Esophagus mucosa (tissue), 1 donor: ENCODE data around the gene PLOD1. TPM values are rescaled to one million over a fixed set of nuclear protein-coding genes. Genes with fewer than 3 reads are reported as not detected.
"Not testable (repeated sequence)": the region's sequence is repeated elsewhere in the genome, so short reads cannot be mapped to it uniquely, and the experiment has no call there.

Experiments
- ATAC-seq: fragments of 200-7000 bp; cut with Tn5 transposase; one replicate; pipeline ENCODE4 v1.9.1; 2020
- total RNA-seq: library from RNA; stranded (reverse); gene quantifications from one replicate; pipeline ENCODE4 v1.2.4, GENCODE V29; 2023
- donor health status: DM: yes; HTN: yes; CAD: no.

The PLOD1 gene
- total RNA-seq, 1 donor from 2014 or later = 26.5 TPM

DNA sequence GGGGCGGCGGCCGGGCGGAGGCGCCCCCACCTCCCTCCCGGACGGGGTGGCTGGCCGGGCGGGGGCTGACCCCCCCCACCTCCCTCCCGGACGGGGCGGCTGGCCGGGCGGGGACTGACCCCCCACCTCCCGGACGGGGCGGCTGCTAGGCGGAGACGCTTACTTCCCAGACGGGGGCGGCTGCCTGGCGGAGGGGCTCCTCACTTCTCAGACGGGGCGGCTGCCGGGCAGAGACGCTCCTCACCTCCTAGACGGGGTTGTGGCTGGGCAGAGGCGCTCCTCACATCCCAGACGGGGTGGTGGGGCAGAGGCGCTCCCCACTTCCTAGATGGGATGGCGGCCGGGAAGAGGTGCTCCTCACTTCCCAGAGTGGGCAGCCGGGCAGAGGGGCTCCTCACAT lies 73.8 kb downstream of the PLOD1 start:
- not testable (repeated sequence) for ATAC-seq

DNA sequence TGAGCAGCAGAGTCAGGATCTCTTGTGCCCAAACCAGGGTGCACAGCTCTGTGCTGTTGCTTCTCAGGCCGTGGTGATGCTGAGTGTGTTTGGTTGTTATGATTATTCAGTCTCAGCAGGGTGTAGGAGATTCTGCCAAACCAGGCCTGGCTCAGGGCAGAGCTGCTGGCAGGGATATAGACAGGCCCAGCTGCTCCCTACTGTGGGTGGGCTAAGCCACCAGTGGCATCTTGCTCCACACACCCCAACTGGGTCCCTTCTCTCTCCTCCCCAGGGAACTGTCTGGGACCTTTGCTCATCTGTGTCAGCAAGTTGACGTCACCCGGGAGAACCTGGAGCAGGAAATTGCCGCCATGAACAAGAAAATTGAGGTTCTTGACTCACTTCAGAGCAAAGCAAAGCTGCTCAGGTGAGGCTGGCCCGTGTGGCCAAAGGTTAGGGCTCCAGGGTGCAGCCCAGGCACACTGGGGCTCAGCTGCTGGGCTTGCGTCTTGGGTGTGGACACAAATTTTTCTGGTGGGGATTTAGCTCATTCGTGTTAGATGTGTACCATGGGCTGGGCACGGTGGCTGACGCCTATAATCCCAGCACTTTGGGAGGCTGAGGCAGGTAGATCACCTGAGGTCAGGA lies 74.9 kb downstream of the PLOD1 start:
- ATAC-seq = peak; percentile 15

DNA sequence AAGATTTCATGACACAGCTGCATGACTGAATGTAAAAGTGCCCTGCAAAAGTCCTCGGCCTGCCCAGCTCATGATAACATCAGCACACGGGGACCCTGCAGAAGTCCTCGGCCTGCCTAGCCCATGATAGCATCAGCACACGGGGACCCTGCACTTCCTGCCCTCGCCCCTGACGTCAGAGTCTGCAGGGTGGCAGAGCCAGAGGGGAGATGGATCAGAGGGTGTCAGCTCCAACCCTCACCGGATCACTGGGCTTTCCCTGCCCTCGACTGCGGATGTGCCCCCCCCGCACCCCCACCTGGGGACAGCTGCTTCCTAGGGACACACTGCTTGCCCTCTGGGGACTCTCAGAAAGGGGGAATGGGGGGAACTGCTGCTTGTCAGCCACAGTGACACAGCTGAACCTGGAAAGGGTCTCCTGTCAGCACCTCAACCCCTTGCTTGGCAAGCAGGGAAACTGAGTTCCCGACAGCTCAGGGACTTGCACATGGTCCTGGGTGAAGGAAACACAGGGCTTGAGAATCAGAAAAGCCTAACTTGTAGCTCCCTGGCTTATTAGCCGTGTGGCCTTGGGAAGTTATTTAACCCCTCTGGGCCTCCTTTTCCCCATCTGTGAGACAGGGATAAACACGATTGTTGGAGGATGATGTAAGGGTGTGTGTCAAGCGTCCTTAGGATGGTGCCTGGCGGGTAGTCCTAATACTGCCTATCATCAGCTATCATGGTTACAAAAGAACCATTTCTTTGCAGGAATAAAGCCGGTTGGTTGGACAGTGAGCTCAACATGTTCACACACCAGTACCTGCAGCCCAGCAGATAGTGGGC lies 76.4 kb downstream of the PLOD1 start:
- no peak for ATAC-seq

DNA sequence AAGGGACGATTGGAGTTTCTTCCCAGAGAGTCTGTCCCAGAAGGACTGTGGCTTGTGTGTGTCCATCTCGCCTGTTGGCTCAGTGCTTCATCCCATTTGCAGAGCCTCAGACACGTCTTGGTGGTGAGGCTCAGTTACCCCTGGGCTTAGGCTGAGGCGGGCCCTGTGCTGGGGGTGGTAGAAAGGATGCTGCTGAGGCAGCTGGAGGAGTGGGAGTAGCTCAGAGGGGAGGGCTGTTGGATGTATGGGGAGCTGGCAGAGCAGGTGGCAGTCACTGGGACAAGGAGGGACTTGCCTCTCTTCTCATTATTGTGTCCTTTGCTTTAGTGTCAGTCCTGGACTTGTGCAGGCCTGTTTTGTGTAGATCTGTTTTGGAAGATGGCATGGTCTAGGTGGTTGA lies 77.5 kb downstream of the PLOD1 start:
- no peak for ATAC-seq

DNA sequence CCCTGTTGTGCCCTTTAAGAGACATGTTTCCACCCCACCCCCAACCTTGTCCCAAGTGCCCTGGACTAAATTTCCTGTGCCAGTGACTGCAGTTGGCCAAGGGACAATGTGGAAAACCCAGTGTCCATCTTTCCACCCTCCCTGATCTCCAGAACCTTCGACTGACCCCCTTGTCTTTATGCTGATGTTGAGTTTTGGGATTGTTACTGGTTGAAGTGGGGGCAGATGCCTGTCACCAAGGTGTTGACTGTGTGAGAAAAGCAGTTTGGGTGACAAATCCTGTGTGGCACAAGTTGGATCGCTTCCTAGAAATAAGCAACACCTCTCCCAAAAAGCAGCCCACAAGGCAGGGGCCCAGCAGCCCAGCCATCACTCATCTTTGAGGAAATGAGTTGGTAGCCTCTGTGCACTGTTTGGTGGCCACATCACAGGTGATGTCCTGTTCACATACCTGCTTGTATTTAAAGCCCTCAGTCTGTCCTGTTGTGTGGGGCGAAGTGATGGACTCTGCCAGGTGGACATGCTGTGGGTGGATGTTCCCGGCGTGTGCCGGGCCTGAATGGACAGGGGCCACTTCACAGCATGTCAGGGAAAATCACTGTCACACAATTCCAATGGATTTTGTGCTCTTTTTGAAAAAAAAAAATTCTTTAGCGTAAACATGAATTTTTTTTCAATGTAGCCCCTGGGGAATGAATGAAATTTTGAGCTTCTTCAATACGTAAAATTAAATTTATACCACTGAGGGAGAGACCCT lies 78.2 kb downstream of the PLOD1 start:
- no peak for ATAC-seq

DNA sequence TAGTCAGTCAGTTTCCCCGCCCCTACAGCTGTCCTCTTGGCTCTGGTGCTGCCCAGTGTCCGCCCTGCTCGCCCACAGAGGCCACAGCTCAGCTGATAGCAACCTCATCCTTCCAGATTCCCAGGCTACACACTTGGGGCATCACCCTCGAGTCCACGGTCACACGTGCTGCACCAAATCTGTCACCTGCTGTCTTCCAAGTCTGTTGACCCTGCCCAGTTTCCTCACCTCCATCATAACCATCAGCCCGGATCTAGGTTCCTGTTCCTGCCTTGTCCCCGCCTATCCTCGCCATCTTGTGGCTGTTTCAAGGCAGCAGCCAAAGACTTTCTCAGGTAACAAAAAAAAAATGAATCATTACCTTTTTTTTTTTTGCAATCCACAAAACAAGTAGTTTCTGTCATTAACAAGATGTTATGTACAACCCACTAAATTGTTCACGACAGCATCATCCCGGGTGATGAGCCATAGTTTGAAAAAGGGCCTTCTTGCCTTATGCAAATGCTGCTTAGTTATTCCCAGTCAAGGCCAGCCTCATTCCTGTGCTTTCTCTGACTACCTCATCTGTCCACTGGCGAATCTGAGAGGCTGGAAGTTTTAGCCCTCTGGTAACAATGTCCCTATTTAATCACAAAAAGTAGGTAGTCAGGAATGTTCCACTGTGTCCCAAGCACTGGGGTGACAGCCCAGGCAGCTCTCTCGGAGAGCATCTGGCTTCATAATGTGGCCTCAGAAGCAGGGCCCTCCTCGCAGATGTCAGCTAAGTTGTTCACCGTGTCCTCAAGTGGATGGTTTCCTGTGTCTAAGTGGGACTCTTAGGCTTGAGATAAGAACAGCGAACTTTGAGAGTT lies 79.8 kb downstream of the PLOD1 start:
- ATAC-seq = peak; percentile 7

DNA sequence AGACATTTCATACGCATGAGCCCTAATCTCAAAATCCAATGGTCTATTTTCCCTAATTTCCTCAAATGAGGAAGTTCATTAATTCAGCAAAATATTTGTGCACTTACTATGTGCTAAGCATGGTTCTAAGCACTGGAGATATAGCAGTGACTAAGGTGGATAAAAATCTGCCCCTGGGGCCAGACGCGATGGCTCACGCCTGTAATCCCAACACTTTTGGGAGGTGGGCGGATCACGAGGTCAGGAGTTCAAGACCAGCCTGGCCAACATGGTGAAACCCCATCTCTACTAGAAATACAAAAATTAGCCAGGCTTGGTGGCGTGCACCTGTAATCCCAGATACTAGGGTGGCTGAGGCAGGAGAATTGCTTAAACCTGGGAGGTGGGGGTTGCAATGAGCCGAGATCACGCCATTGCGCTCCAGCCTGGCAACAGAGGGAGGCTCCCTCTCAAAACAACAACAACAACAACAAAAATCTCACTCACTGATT lies 80.5 kb downstream of the PLOD1 start:
- ATAC-seq = no peak

DNA sequence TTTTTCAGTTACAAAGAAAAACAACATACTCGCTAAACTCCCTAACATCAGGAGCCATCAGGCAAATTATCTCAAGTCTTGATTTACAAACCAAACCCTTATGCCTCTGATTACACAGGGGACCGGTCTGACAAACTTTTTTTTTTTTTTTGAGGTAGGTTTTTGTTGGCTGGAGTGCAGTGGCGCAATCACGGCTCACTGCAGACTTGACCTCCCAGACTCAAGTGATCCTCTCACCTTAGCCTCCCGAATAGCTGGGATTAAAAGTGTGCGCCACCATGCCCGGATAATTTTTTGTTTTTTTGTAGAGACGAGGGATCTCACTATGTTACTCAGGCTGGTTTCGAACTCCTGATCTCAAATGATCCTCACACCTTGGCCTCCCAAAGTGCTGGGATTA lies 81.0 kb downstream of the PLOD1 start:
- ATAC-seq = no peak

DNA sequence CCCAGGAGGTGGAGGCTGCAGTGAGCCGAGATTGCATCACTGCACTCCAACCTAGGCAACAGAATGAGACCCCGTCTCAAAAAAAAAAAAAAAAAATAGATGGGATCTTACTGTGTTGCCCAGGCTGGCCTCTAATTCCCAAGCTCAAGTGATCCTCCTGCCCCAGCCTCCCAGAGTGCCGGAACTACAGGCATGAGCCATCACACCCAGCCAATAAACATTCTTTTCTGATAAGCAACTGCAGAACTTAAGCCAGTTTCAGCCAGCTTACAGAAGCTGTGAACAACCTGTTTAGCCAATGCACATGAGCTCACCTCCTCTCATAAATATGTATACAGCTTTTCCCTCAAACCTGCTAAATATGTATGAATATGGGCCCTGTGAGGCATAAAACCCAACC lies 81.7 kb downstream of the PLOD1 start:
- ATAC-seq = no peak

DNA sequence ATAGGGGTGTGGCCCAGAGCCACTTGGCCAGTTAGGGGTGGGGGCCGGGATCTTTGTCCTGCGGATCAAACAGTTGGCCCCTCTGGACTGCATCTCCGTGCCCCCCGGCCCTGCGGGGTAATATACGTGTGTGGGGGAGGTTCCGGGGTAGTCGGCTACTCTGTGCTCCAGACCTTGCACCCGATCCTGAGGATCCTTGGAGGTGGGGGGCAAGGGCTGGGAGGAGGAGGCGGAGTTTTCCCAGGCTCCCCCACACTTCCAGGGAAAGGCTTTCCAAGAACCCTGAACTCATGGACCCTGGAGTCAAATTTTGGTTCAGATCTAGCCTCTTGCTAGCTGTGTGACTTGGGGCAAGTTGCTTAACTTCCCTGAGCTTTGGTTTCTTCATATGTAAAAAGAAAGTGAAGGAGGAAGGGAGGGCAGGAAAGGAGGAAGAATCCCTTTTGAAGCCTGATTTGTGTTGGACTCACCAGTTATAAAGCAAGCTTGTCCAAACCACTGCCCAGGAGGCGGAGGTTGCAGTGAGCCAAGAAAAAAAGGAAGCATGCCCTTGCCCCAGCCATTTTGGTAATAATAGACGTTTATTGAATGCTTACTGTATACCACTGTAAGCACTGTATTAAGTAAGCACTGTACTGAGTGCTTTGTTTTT lies 85.5 kb downstream of the PLOD1 start:
- ATAC-seq = peak; percentile 7

DNA sequence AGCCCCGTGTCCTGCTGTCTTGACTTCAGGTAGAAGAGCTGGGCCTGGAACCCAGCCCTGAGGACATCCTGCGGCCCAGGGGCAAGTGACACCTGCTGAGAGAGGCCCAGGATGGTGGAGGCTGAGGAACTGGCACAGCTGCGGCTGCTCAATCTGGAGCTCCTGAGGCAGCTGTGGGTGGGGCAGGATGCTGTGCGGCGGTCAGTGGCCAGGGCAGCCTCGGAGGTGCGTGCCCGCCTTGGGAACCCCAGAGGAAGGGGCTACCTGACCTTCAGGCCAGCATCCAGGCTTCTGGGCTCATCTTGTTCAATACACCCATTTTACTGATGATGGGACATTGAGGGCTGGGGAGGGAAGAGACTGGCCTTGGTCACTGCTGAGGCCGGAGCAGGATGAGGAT lies 87.1 kb downstream of the PLOD1 start:
- ATAC-seq = no peak

DNA sequence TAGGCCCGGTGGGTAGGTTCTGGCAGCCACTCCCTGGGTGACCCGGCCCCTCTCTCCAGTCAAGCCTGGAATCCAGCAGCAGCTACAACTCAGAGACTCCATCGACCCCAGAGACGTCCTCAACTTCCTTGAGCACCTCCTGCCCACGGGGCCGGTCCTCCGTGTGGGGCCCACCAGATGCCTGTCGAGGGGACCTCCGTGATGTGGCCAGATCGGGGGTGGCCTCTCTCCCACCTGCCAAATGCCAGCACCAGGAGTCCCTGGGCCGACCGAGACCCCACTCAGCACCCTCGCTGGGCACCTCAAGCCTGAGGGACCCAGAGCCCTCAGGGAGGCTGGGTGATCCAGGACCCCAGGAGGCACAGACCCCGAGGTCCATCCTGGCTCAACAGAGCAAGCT lies 87.5 kb downstream of the PLOD1 start:
- no peak for ATAC-seq

Other genes with a start within 250 kb of the PLOD1 start
- 0.04 TPM for gene DRAXIN, start 243.0 kb upstream of the PLOD1 start, total RNA-seq
- 50.4 TPM for gene AGTRAP, start 198.6 kb upstream of the PLOD1 start, total RNA-seq
- gene C1orf167, start 172.5 kb upstream of the PLOD1 start, total RNA-seq = 0.84 TPM
- gene MTHFR, start 128.8 kb upstream of the PLOD1 start, total RNA-seq = 21.3 TPM
- gene CLCN6, start 128.5 kb upstream of the PLOD1 start, total RNA-seq = 6.9 TPM
- not detected for gene NPPA, start 86.9 kb upstream of the PLOD1 start, total RNA-seq
- not detected for gene NPPB, start 75.8 kb upstream of the PLOD1 start, total RNA-seq
- gene KIAA2013, start 8.3 kb upstream of the PLOD1 start, total RNA-seq = 26.3 TPM
- gene MFN2, start 45.7 kb downstream of the PLOD1 start, total RNA-seq = 96.5 TPM
- gene MIIP, start 84.8 kb downstream of the PLOD1 start, total RNA-seq = 15.2 TPM
- gene TNFRSF8, start 128.6 kb downstream of the PLOD1 start, total RNA-seq = 0.12 TPM
- gene TNFRSF1B, start 232.3 kb downstream of the PLOD1 start, total RNA-seq = 4.1 TPM